Subcutaneous adipose tissue (tissue), 4 donors: ENCODE measurements around the gene LELP1. TPM values are rescaled to one million over a fixed set of nuclear protein-coding genes. Genes with fewer than 3 reads are reported as not detected.

Experiments used
- CTCF ChIP-seq: fragments of 450-650 bp; IDR thresholded peaks from one replicate; pipeline ENCODE4 v1.5.1; 2016; ENCODE audit warnings: low read depth, mild to moderate bottlenecking, control low read depth, antibody characterized with exemption, moderate library complexity
- total RNA-seq, 4 donors: library from RNA; depleted of rRNA; stranded (reverse); fragments of >200 nt; gene quantifications; one replicate each; pipeline ENCODE4 v1.1.0, GENCODE V29; 2016

LELP1 gene
- total RNA-seq, 4 donors from 2014 or later: not detected

- TF ChIP-seq CTCF: no peak
These were observed 29.3 kb downstream of the LELP1 start for GRCh38 chr1:153232553-153232952.

GRCh38 chr1:153233448-153233847 lies 30.2 kb downstream of the LELP1 start:
- TF ChIP-seq CTCF: no peak

- no peak for TF ChIP-seq CTCF
These were observed 35.3 kb downstream of the LELP1 start for GRCh38 chr1:153238527-153238926.

- TF ChIP-seq CTCF: no peak
These were observed 38.9 kb downstream of the LELP1 start for GRCh38 chr1:153242160-153242559.

- no peak for TF ChIP-seq CTCF
These were observed 42.2 kb downstream of the LELP1 start for GRCh38 chr1:153245466-153245865.

- TF ChIP-seq CTCF: no peak
These were observed 42.8 kb downstream of the LELP1 start for GRCh38 chr1:153246018-153246417.

- TF ChIP-seq CTCF: no peak
These were observed 43.6 kb downstream of the LELP1 start for GRCh38 chr1:153246825-153247224.
